NCI-H510A (cell line): ENCODE measurements around the gene TEKT2.
A peak's percentile ranks its signal among the peaks of the same experiment; 100 is the strongest.

Source experiments
- DNase-seq: peaks from one replicate; lab custom pipeline; 2025; lab: John Stamatoyannopoulos, UW

Gene TEKT2

GRCh38 chr1:36087233-36088123 lies 3.6 kb downstream of the TEKT2 start:
- DNase-seq: no peak

DNA sequence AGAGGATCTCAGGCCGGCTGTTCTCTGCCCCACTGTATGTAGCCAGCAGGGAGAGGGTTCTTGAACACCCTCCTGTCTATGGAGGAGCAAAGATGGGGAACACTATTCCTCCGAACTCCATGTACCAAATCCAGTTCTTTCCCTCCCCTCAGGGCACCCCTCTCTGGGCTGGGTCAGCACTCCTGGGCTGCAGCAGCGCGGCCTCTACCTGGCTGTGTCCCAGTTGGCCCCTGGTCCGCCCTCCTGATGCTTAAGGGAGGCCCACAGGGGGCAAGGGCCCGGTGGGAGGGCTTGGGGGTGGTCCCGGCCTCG lies 4.3 kb downstream of the TEKT2 start:
- no peak for DNase-seq

- DNase-seq: peak; percentile 98
Observed at GRCh38 chr1:36088577-36089392, 4.9 kb downstream of the TEKT2 start, which contains the start of gene ADPRS. Gene ADPRS (plus strand): TSS chr1:36088892. CDS start chr1:36088905, 13 bp downstream.

DNA sequence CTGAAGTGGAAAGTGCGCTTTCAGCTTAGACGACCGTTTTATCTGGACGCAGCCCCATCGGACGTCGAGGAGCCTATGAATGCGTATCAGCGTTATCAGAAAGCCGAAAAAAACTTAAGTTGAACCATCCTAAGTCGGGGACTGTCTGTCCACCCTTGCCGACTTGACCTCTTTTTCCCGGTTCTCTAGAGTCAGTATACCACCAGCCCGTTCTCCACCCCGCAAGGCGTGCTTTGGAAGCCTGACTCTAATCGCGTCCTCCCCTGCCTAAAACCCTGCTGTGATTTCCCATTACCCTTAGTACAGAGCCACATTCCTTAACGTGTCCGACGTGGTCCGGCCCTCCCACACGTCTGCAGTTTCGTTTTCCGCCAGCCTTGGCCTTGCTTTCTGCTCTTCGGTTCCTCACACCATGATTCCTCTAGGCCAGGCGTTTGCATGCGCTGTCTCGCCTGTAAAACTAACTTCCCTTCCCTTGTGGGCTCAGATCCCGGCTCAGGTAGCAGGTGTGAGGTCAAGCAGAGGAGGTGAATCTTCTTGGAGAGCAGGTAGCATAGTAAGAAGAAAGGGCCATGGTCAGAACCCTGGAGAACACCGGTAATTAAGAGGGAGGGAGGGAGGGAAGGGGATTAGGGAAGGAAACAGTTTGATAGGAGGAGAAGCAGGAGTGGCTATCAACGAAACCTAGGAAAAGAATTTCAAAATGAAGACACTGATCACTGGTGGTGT lies 5.7 kb downstream of the TEKT2 start:
- DNase-seq: no peak

DNA sequence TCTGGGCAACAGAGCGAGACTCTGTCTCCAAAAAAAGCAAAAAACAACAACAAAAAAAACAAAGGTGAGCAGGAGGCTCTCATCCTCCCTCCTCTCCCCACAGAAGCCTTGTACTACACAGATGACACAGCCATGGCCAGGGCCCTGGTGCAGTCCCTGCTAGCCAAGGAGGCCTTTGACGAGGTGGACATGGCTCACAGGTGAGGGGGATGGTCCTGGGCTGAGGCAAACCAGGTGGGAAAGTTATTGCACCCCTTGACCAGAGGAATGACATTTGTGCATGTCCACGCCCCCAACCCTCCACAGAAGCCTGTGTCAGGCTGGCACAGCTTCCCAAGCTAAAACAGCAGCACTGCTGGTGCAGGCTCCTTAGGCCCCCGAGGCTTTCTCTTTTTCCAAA lies 7.2 kb downstream of the TEKT2 start:
- no peak for DNase-seq

- DNase-seq: no peak
Observed at GRCh38 chr1:36091698-36092097, 7.8 kb downstream of the TEKT2 start.

- DNase-seq: no peak
Observed at GRCh38 chr1:36092166-36092797, 8.4 kb downstream of the TEKT2 start.

- DNase-seq: no peak
Observed at GRCh38 chr1:36092798-36093185, 8.9 kb downstream of the TEKT2 start.

DNA sequence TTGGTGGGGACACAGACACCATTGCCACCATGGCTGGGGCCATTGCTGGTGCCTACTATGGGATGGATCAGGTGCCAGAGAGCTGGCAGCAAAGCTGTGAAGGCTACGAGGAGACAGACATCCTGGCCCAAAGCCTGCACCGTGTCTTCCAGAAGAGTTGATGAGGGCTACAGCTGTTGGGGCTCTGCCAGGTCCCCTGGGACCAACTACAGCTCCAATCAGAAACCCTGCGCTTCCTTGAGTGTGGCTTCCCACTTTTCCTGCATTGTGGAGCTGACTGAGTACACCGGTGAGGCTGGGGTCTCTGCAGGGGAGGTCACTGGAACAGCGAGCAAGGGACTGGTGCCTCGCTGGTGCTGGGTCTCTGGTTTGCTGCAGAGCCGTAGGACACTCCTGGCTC lies 9.3 kb downstream of the TEKT2 start:
- no peak for DNase-seq

DNA sequence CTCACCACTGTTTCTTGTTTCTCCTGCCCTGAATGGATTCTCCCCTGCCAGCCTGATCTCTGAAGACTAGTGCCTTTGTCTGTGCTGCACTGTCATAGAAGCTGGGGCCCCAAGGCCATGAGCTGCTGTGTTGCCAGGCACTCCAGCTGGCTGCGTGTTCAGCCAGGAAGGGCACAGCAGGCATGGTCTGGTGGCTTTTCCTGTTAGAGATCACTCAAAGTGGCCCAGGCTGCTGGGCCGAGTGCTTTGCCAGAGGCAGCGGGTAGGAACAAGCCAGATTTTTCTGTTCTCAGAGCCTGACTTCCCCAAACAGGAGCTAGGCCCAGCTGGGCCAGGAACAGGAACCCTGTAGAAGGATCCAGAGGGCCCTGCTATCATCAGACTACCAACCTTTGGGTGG lies 10.0 kb downstream of the TEKT2 start:
- DNase-seq: no peak

- DNase-seq: no peak
Observed at GRCh38 chr1:36094621-36095061, 10.7 kb downstream of the TEKT2 start.

- peak; percentile 71 for DNase-seq
Observed at GRCh38 chr1:36095760-36096405, 12.0 kb downstream of the TEKT2 start.

DNA sequence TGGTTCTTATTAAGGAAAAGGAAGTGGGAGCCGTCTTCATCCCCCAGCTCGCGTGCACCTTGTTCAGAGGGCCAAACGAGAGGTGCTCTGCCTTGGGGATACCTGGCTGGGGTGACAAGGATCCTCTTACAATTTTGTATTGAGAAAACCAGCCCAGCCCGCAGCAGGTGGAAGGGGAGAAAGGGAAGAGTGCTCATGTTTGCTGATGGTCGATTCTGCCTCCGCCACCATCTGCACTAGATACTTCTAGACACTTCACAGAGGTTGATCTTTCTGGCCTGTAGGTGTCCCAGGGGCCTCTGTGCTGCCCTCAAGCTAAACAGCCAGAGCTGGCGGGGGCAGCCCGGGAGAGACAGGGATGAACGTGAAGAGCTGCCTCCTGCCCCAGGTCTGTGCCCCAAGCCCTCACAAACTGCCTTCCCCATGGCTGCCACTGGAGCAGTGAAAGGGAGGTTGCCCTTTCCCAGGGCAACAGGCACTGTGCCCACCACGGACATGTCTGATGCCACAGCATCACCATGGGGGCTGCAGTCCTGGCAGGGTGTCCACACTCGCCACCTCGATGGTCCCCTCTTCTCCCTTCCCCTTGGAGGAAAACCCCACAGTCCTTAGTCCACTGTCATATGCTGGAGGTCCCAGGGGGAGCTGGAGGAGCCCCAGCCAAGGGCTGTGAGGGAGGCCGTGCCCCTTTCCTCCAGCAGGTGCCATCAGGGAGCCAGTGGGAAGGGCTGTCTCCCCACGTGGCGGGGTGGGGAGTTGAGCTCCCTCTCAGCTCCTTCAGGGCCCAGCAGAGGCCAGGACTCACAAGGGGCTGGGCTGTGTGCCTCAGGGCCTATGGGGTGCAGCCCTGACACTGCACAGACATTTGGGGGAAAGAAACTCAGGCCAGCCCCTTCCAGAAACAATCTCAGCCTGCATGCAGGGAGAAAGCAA lies 12.9 kb downstream of the TEKT2 start:
- DNase-seq: peak; percentile 59

GRCh38 chr1:36097693-36098585 lies 14.0 kb downstream of the TEKT2 start:
- no peak for DNase-seq

GRCh38 chr1:36098650-36099365 lies 14.9 kb downstream of the TEKT2 start:
- DNase-seq: no peak

DNA sequence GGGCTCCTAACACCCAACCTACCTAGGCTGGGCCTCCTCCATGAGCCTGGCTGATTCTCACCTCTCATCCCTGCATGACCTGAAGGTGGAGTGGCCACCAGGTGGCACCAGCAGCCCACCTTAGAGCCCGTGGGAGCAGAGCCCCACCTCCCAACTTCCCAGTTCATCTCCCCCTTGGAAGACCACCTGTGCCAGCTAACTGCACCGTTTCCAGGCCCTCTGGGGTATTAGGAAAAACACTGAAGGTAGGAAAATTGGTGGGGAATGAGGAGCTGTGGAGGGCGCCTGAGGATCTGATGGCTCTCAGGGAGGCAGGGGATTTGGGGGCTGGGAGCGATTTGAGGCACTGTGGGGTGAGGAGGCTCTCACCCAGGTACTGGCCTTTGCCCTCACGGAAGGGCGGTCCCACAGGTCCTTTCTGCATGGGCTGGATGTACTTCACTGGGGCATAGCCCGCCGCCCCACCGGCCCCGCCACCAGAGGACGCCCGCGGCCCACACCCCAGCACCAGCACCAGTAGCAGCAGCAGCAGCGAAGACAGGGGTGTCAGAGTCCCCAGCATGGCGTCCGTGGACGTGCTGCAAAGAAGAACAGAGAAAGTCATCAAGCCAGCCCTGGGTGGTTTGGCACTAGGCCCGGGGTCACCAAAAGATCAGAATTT lies 15.9 kb downstream of the TEKT2 start:
- peak; percentile 77 for DNase-seq

- no peak for DNase-seq
Observed at GRCh38 chr1:36100376-36100775, 16.5 kb downstream of the TEKT2 start.

DNA sequence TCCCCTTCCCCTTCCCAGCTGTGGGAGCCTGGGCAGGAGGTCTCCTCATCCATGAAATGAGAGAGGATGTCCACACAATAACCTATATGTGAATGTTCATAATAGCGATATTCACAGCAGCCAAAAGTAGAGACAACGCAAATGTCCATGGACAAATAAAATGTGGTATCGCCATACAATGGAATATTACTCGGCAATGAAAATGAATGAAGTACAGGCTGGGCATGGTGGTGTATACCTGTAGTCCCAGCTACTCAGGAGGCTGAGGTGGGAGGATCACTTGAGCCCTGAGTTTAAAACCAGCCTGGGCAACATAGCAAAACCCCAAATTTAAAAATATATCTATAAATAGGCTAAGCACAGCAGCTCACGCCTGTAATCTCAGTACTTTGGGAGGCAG lies 17.7 kb downstream of the TEKT2 start:
- DNase-seq: no peak
